CD8-positive, alpha-beta memory T cell (primary cell): ENCODE measurements around the gene YIPF1. TPM values are rescaled to one million over a fixed set of nuclear protein-coding genes. Genes with fewer than 3 reads are reported as not detected.
A peak's percentile ranks its signal among the peaks of the same experiment; 100 is the strongest.
"Not testable (repeated sequence)": the region's sequence is repeated elsewhere in the genome, so short reads cannot be mapped to it uniquely, and the experiment has no call there.

ENCODE experiments used
- CTCF ChIA-PET: fragments of 350-600 bp; sonication (Branson Sonifier 250); formaldehyde crosslinking; loops from one replicate; lab custom pipeline; 2021; ENCODE audit warnings: antibody characterized with exemption; lab: Charles Lee
- POLR2A ChIA-PET: fragments of 350-600 bp; sonication (Branson Sonifier 250); formaldehyde crosslinking; loops from one replicate; lab custom pipeline; 2021; ENCODE audit warnings: antibody characterized with exemption; lab: Charles Lee
- DNase-seq, 5 donors: peaks; one replicate each; pipeline versions ENCODE4 v3.0.0 to v3.0.0-alpha.2; 2020 to 2022; ENCODE audit warnings: mixed read lengths in 1 of 5
- H3K27ac ChIP-seq: one replicate; pipeline ENCODE4 v1.7.0; 2013; ENCODE audit warnings: low read depth, mild to moderate bottlenecking, low read length, moderate library complexity
- H3K27me3 ChIP-seq: 2 replicates; pipeline ENCODE4 v1.7.0; 2013; ENCODE audit warnings: low read length, mild to moderate bottlenecking; ENCODE audit not compliant: insufficient read depth, poor library complexity, severe bottlenecking
- H3K36me3 ChIP-seq: 2 replicates; pipeline ENCODE4 v1.7.0; 2013; ENCODE audit warnings: mild to moderate bottlenecking, low read length, moderate library complexity; ENCODE audit not compliant: insufficient read depth
- H3K4me1 ChIP-seq: 2 replicates; pipeline ENCODE4 v1.7.0; 2013; ENCODE audit warnings: mild to moderate bottlenecking, low read length, moderate library complexity; ENCODE audit not compliant: insufficient read depth
- H3K4me3 ChIP-seq: 2 replicates; pipeline ENCODE4 v1.7.0; 2013; ENCODE audit warnings: mild to moderate bottlenecking, low read length
- H3K9me3 ChIP-seq: 2 replicates; pipeline ENCODE4 v1.7.0; 2013; ENCODE audit warnings: mild to moderate bottlenecking, low read length
- H3K27ac Mint-ChIP-seq, 8 donors: one replicate each; pipeline ENCODE4 v1.8.0; 2020 to 2021; ENCODE audit warnings: mixed read lengths in 8 of 8, mild to moderate bottlenecking in 6 of 8, inconsistent platforms in 3 of 8, moderate library complexity in 3 of 8
- H3K27me3 Mint-ChIP-seq, 2 donors: one replicate each; pipeline ENCODE4 v1.8.0; 2020 to 2021; ENCODE audit warnings: mixed read lengths in 2 of 2, mild to moderate bottlenecking in 1 of 2, moderate library complexity in 1 of 2
- H3K36me3 Mint-ChIP-seq, 3 donors: one replicate each; pipeline ENCODE4 v1.8.0; 2020 to 2021; ENCODE audit warnings: mixed read lengths in 3 of 3, inconsistent platforms in 1 of 3, mild to moderate bottlenecking in 1 of 3
- H3K4me1 Mint-ChIP-seq, 3 donors: one replicate each; pipeline ENCODE4 v1.8.0; 2020 to 2021; ENCODE audit warnings: mixed read lengths in 3 of 3, inconsistent platforms in 1 of 3, mild to moderate bottlenecking in 1 of 3
- H3K4me3 Mint-ChIP-seq, 7 donors: one replicate each; pipeline ENCODE4 v1.8.0; 2020 to 2021; ENCODE audit warnings: mixed read lengths in 7 of 7, mild to moderate bottlenecking in 6 of 7, moderate library complexity in 4 of 7, inconsistent platforms in 2 of 7
- H3K9me3 Mint-ChIP-seq, 5 donors: one replicate each; pipeline ENCODE4 v1.8.0; 2020 to 2022; ENCODE audit warnings: mixed read lengths in 5 of 5, mild to moderate bottlenecking in 3 of 5, moderate library complexity in 2 of 5, inconsistent platforms in 1 of 5
- polyA plus RNA-seq: library from polyadenylated mRNA; unstranded; fragments of 300-500 nt; fragmentation: Illumina TruSeq; gene quantifications from one replicate; pipeline ENCODE4 v1.2.3, GENCODE V29; 2021
- total RNA-seq, 2 experiments: library from RNA; stranded (reverse); gene quantifications; one replicate each; pipeline ENCODE4 v1.2.3, GENCODE V29; 2021

Gene YIPF1
- total and polyA plus RNA-seq, 3 experiments from 2014 or later = 17.2 to 30.7 (median 17.4) TPM

DNA sequence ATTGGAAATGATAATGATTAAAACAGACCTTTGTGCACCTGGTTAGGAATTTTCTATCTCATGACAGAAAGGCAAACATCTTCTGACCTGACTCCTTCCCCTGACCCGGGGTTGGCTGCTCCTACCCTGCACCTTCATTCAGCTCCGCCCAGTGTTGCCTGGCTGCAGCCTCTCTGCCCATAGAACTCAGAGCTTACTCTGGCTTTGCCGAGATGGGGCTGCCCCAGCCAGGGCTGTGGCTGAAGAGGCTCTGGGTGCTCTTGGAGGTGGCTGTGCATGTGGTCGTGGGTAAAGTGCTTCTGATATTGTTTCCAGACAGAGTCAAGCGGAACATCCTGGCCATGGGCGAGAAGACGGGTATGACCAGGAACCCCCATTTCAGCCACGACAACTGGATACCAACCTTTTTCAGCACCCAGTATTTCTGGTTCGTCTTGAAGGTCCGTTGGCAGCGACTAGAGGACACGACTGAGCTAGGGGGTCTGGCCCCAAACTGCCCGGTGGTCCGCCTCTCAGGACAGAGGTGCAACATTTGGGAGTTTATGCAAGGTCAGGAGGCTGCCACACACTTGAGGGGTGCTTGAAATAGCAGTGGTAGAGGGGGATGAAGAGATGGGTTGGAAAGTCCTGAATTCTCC is 4.5 kb upstream of the YIPF1 start, which contains the start of gene DIO1:
DIO1 (plus strand) TSS at position 189 of the 638 bp plus-strand sequence; CDS start at position 213, 24 bp downstream.
- H3K4me1 Mint-ChIP-seq = peaks cover 14 to 17% (median 15%) of the 10 kb centered on the region in 3 donors
- H3K36me3 Mint-ChIP-seq = peaks cover 0 to 7% (median 3%) of the 10 kb centered on the region in 3 donors
- no peaks in the 10 kb centered on the region for H3K9me3 ChIP-seq
- no peak within 1 kb of the TSS for H3K27ac ChIP-seq
- H3K9me3 Mint-ChIP-seq = no peaks in the 10 kb centered on the region
- peak within 1 kb of the TSS in 1 of 7 donors; percentile 52 for H3K4me3 Mint-ChIP-seq
- H3K27ac Mint-ChIP-seq = peak within 1 kb of the TSS in 1 of 8 donors; percentile 33
- H3K4me1 ChIP-seq = peaks cover 10% of the 10 kb centered on the region
- H3K27me3 Mint-ChIP-seq = peaks cover 1 to 6% of the 10 kb centered on the region in 2 donors
- H3K27me3 ChIP-seq = no peaks in the 10 kb centered on the region
- no peak for DNase-seq
- POLR2A ChIA-PET = no interaction called here
- H3K4me3 ChIP-seq = no peak within 1 kb of the TSS
- H3K36me3 ChIP-seq = no peaks in the 10 kb centered on the region
- CTCF ChIA-PET = no interaction called here

DNA sequence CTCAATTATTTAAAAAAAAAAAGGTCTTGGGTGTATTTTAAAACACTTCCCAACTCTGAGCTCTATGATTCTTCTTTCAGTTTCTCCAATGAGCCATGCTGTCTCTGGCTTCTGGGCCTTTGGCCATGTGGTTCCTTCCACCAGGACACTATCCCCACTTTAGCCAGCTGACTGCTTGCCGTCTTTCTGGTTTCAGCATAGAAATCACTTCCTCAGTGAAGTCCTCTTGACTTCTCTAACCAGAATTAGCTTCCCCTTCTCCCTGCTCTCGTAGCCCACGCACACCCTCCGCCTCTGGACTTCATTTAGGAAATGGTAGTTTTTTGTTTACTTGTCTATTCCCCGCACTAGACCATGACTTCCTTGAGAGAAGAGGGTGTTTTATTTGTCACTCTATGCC is 3.3 kb upstream of the YIPF1 start:
- peak overlapping the region in 1 of 7 donors; percentile 20 for H3K4me3 Mint-ChIP-seq
- H3K27ac ChIP-seq = no peak overlapping the region
- H3K9me3 ChIP-seq = no peaks in the 10 kb centered on the region
- H3K4me3 ChIP-seq = no peak overlapping the region
- H3K9me3 Mint-ChIP-seq = no peaks in the 10 kb centered on the region
- ChIA-PET CTCF (no interaction called here), POLR2A (interaction anchor here (0.6 to 1.2 kb wide), 2 partner anchors 53 to 114 kb away, joined by 3 to 6 read pairs; partner anchors contain the start of gene IFT25)
- H3K36me3 Mint-ChIP-seq = peaks cover 3 to 11% (median 4%) of the 10 kb centered on the region in 3 donors
- no peaks in the 10 kb centered on the region for H3K27me3 ChIP-seq
- peaks cover 1 to 6% of the 10 kb centered on the region in 2 donors for H3K27me3 Mint-ChIP-seq
- H3K36me3 ChIP-seq = no peaks in the 10 kb centered on the region
- peaks cover 19% of the 10 kb centered on the region for H3K4me1 ChIP-seq
- H3K4me1 Mint-ChIP-seq = peaks cover 25 to 29% (median 27%) of the 10 kb centered on the region in 3 donors
- H3K27ac Mint-ChIP-seq = no peak overlapping the region
- no peak for DNase-seq

DNA sequence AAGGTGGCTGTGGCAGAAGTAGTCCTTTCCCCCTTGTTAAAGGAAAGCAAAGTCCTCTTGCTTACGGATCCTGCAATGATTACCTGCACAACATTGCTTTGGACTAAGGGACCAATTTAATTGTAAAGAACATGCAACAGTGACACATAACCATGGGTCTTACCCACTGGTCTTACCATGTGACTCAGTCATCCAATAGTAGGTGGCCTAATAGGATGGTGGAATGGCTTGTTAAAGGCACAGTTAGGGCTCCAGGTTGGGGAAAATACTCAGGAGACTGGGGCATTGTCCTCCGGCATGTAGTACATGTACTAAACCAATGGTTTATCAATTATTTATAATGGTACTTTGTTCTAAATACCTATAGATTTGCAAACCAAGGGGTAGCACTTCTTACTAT is 2.1 kb upstream of the YIPF1 start:
- Mint-ChIP-seq H3K27ac (no peak overlapping the region), H3K27me3 (peaks cover 1 to 6% of the 10 kb centered on the region in 2 donors), H3K4me1 (peaks cover 32 to 38% (median 37%) of the 10 kb centered on the region in 3 donors), H3K4me3 (peak overlapping the region in 1 of 7 donors; percentile 100), H3K36me3 (peaks cover 3 to 17% (median 6%) of the 10 kb centered on the region in 3 donors), H3K9me3 (no peaks in the 10 kb centered on the region)
- ChIA-PET CTCF (no interaction called here), POLR2A (no interaction called here)
- peaks cover 19% of the 10 kb centered on the region for H3K4me1 ChIP-seq
- H3K27ac ChIP-seq = no peak overlapping the region
- H3K36me3 ChIP-seq = no peaks in the 10 kb centered on the region
- no peaks in the 10 kb centered on the region for H3K9me3 ChIP-seq
- no peak overlapping the region for H3K4me3 ChIP-seq
- DNase-seq = no peak
- H3K27me3 ChIP-seq = no peaks in the 10 kb centered on the region

DNA sequence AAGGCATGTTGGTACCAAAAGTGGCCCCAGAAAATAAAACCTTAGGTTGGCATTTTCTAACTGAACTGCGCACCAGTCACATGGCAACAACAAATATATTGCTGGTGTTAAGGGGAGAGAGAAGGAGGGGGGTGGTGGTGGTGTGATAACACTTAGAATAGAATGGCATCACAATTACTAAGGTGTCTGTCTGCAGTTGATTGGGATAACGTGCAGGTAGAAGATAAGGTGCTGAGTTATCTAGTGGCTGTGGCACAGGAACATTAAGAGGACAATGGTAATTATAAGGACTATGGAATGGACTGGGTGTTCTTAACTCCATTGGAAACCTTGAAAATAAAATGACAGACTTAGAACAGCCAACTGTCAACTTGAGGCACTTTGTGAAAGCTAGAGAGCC is 1.4 kb upstream of the YIPF1 start:
- Mint-ChIP-seq H3K9me3 (no peaks in the 10 kb centered on the region), H3K36me3 (peaks cover 0 to 22% (median 6%) of the 10 kb centered on the region in 3 donors), H3K27ac (peak overlapping the region in 1 of 8 donors; percentile 92), H3K4me3 (peak overlapping the region; percentile 9 to 100 (median 96)), H3K27me3 (peaks cover 1 to 6% of the 10 kb centered on the region in 2 donors), H3K4me1 (peaks cover 35 to 45% (median 44%) of the 10 kb centered on the region in 3 donors)
- DNase-seq = no peak
- CTCF ChIA-PET = interaction anchor here (3.0 kb wide), 1 partner anchor 54 kb away, joined by 13 read pairs; the partner anchor contains the start of genes IFT25 and LRRC42
- no peak overlapping the region for H3K4me3 ChIP-seq
- POLR2A ChIA-PET = interaction anchor here (0.5 kb wide), 1 partner anchor 19 kb away, joined by 3 read pairs; no protein-coding TSS in a partner anchor
- H3K9me3 ChIP-seq = no peaks in the 10 kb centered on the region
- H3K27ac ChIP-seq = no peak overlapping the region
- no peaks in the 10 kb centered on the region for H3K27me3 ChIP-seq
- no peaks in the 10 kb centered on the region for H3K36me3 ChIP-seq
- peaks cover 19% of the 10 kb centered on the region for H3K4me1 ChIP-seq

DNA sequence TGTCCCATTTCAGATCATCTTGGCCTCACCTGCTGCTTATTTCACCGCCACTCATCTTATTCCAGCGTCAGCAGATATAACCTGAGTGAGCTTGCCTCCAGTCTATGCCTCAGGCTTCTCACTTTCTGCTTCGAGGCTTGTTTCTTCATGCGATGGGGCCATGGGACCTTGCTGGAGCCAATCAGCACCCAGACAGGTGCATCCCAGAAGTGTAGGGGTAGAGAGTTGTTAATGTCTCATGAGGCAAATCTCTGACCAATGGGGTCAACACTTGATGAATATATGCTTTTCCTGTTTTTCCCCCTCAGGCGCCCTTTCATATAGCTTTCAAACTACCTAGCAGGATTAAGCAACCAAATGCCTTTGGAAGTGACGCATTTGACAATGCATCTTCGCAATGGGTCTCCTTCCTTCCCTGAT is 935 bp upstream of the YIPF1 start:
- H3K4me1 Mint-ChIP-seq = peaks cover 36 to 48% (median 46%) of the 10 kb centered on the region in 3 donors
- H3K27ac Mint-ChIP-seq = peak overlapping the region in 7 of 8 donors; percentile 78 to 98 (median 92)
- H3K27me3 Mint-ChIP-seq = peaks cover 1 to 2% of the 10 kb centered on the region in 2 donors
- Histone ChIP-seq H3K4me1 (peaks cover 19% of the 10 kb centered on the region), H3K27me3 (no peaks in the 10 kb centered on the region), H3K27ac (peak overlapping the region; percentile 60), H3K4me3 (peak overlapping the region; percentile 84), H3K9me3 (no peaks in the 10 kb centered on the region), H3K36me3 (no peaks in the 10 kb centered on the region)
- DNase-seq = no peak
- H3K36me3 Mint-ChIP-seq = peaks cover 0 to 25% (median 6%) of the 10 kb centered on the region in 3 donors
- POLR2A ChIA-PET = interaction anchor here (0.5 kb wide), 1 partner anchor 18 kb away, joined by 3 read pairs; no protein-coding TSS in a partner anchor
- CTCF ChIA-PET = interaction anchor here (3.0 kb wide), 1 partner anchor 54 kb away, joined by 13 read pairs; the partner anchor contains the start of genes IFT25 and LRRC42
- H3K4me3 Mint-ChIP-seq = peak overlapping the region; percentile 84 to 100 (median 97)
- no peaks in the 10 kb centered on the region for H3K9me3 Mint-ChIP-seq

DNA sequence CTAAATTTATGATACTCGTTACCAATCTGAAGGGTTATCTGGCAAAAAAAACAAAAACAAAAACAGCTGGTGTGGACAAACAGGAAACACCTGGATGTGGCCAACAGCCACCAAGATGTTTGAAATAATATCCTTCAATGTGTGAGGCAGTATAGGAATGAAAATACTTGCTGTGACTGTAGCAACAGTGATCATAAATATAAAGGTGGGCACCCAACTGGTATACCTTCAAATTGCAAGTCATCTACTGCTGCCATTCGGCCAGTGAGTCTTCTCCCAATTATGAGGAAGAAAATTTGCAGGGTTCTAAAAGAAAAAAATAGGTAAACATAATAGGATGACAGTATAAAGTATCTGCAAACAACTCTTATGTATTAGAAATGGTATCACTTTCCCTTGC is 916 bp downstream of the YIPF1 start:
- H3K9me3 ChIP-seq = no peaks in the 10 kb centered on the region
- H3K4me3 ChIP-seq = peak overlapping the region; percentile 84
- Mint-ChIP-seq H3K4me3 (peak overlapping the region; percentile 84 to 100 (median 97)), H3K4me1 (peaks cover 40 to 62% (median 57%) of the 10 kb centered on the region in 3 donors), H3K36me3 (peaks cover 0 to 41% (median 14%) of the 10 kb centered on the region in 3 donors), H3K27me3 (peaks cover 0 to 1% of the 10 kb centered on the region in 2 donors), H3K9me3 (no peaks in the 10 kb centered on the region), H3K27ac (peak overlapping the region; percentile 40 to 98 (median 91))
- no peak overlapping the region for H3K27ac ChIP-seq
- DNase-seq = no peak
- ChIA-PET CTCF (interaction anchor here (3.0 kb wide), 1 partner anchor 56 kb away, joined by 13 read pairs; the partner anchor contains the start of genes IFT25 and LRRC42), POLR2A (interaction anchor here (1.1 kb wide), 1 partner anchor 61 kb away, joined by 4 read pairs; no protein-coding TSS in a partner anchor)
- peaks cover 19% of the 10 kb centered on the region for H3K4me1 ChIP-seq
- H3K27me3 ChIP-seq = no peaks in the 10 kb centered on the region
- H3K36me3 ChIP-seq = no peaks in the 10 kb centered on the region

DNA sequence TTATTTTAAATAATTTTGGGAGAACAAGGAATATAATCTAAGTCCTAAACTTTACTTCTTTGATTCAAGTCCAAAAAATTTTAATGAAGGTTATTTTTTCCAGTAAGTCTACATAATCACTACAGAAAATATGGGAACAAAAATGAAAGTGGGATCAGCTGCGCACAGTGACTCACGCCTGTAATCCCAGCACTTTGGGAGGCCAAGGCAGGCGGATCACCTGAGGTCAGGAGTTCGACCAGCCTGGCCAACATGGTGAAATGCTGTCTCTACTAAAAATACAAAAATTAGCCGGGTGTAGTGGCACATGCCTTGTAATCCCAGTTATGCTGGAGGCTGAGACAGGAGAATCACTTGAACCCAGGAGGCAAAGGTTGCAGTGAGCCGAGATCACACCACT is 6.0 kb downstream of the YIPF1 start:
- H3K4me3 Mint-ChIP-seq, H3K27me3 Mint-ChIP-seq, POLR2A ChIA-PET, H3K27ac ChIP-seq, H3K27ac Mint-ChIP-seq, H3K4me1 ChIP-seq, DNase-seq, H3K4me3 ChIP-seq, H3K9me3 Mint-ChIP-seq, H3K9me3 ChIP-seq, H3K27me3 ChIP-seq: not testable (repeated sequence)
- H3K4me1 Mint-ChIP-seq = peaks cover 32 to 51% (median 49%) of the 10 kb centered on the region in 3 donors
- CTCF ChIA-PET = interaction anchor here (1.2 kb wide), 1 partner anchor 23 kb away, joined by 3 read pairs; no protein-coding TSS in a partner anchor
- H3K36me3 Mint-ChIP-seq = peaks cover 14 to 77% (median 48%) of the 10 kb centered on the region in 3 donors
- H3K36me3 ChIP-seq = peaks cover 13% of the 10 kb centered on the region
